ENCODE measurements around the gene GPR158.
"Not testable (repeated sequence)": the region's sequence is repeated elsewhere in the genome, so short reads cannot be mapped to it uniquely, and the experiment has no call there.

- not testable (repeated sequence) for TF ChIP-seq CTCF (IDR thresholded peaks at IDR 0.05; ENCODE audit: borderline replicate concordance, extremely low read depth, low read length, poor library complexity, severe bottlenecking); EZH2 (IDR thresholded peaks at IDR 0.05; ENCODE audit: borderline replicate concordance, low read depth, low read length, severe bottlenecking)
Observed at GRCh38 chr10:25382901-25383300, 208.1 kb downstream of the GPR158 start.
